OCI-LY7 (cell line): ENCODE data around the gene CLDN1. TPM values are rescaled to one million over a fixed set of nuclear protein-coding genes. Genes with fewer than 3 reads are reported as not detected.

Experiments
- BruUV-seq: library from RNA; stranded (reverse); fragments of 400-500 nt; replicated peaks from 2 replicates; lab custom pipeline; 2021; lab: Mats Ljungman, UMichigan
- CTCF ChIA-PET: fragments of 300-600 bp; sonication (Branson Sonifier 250); formaldehyde crosslinking; loops from one replicate; lab custom pipeline; 2022; ENCODE audit warnings: antibody characterized with exemption; ENCODE audit not compliant: unreplicated experiment; lab: Charles Lee
- POLR2A ChIA-PET: fragments of 300-600 bp; sonication (Branson Sonifier 250); formaldehyde crosslinking; loops from one replicate; lab custom pipeline; 2022; ENCODE audit warnings: antibody characterized with exemption; lab: Charles Lee
- DNase-seq: peaks from one replicate; pipeline ENCODE4 v3.0.0-alpha.2; 2015; ENCODE audit warnings: low spot score
- H2AFZ ChIP-seq: fragments of 200-600 bp; sonication (generic), shearing (Covaris generic); 2 replicates; pipeline ENCODE4 v1.6.1; 2014; ENCODE audit warnings: mild to moderate bottlenecking, antibody characterized with exemption, low read length, moderate library complexity
- H3K27ac ChIP-seq: fragments of 200-600 bp; sonication (generic); 2 replicates; pipeline ENCODE4 v1.5.1; 2014; ENCODE audit warnings: mixed run types, low read depth, mild to moderate bottlenecking, moderate library complexity, low read length, inconsistent platforms; ENCODE audit not compliant: poor library complexity, severe bottlenecking
- H3K36me3 ChIP-seq: fragments of 200-600 bp; sonication (generic); 2 replicates; pipeline ENCODE4 v1.6.1; 2014; ENCODE audit warnings: mild to moderate bottlenecking, antibody characterized with exemption, low read length, moderate library complexity, mixed read lengths; ENCODE audit not compliant: insufficient read depth
- H3K4me1 ChIP-seq: fragments of 200-600 bp; sonication (generic); 2 replicates; pipeline ENCODE4 v1.5.1; 2014; ENCODE audit warnings: mild to moderate bottlenecking, low read length; ENCODE audit not compliant: insufficient read depth, poor library complexity, severe bottlenecking
- H3K4me2 ChIP-seq: fragments of 200-600 bp; sonication (generic); 2 replicates; pipeline ENCODE4 v1.6.1; 2014; ENCODE audit warnings: mild to moderate bottlenecking, low read length
- H3K4me3 ChIP-seq: fragments of 200-600 bp; sonication (generic); 2 replicates; pipeline ENCODE4 v1.5.1; 2014; ENCODE audit warnings: mild to moderate bottlenecking, low read depth, low read length; ENCODE audit not compliant: poor library complexity, severe bottlenecking
- H3K79me2 ChIP-seq: fragments of 200-600 bp; sonication (generic); 2 replicates; pipeline ENCODE4 v1.6.1; 2016; ENCODE audit warnings: low read depth, mild to moderate bottlenecking, low read length, moderate library complexity, mixed read lengths; ENCODE audit not compliant: insufficient read depth
- H3K9me2 ChIP-seq: fragments of 200-600 bp; sonication (generic); 2 replicates; pipeline ENCODE4 v1.6.1; 2016; ENCODE audit warnings: mild to moderate bottlenecking, low read length, mixed read lengths; ENCODE audit not compliant: insufficient read depth
- H3K9me3 ChIP-seq: fragments of 200-600 bp; sonication (generic); 2 replicates; pipeline ENCODE4 v1.6.1; 2014; ENCODE audit warnings: mild to moderate bottlenecking, mixed run types, low read length, mixed read lengths
- H4K20me1 ChIP-seq: fragments of 200-600 bp; sonication (generic); 2 replicates; pipeline ENCODE4 v1.6.1; 2014; ENCODE audit warnings: mild to moderate bottlenecking, antibody characterized with exemption, low read length, moderate library complexity, mixed read lengths; ENCODE audit not compliant: insufficient read depth
- CTCF ChIP-seq: fragments of 200-600 bp; sonication (generic); conservative IDR thresholded peaks from 2 replicates; pipeline ENCODE4 v1.5.1; 2014; ENCODE audit warnings: mild to moderate bottlenecking, antibody characterized with exemption, low read length, moderate library complexity, mixed read lengths
- EZH2phosphoT487 ChIP-seq: fragments of 200-600 bp; sonication (generic); IDR thresholded peaks from 2 replicates; pipeline ENCODE4 v1.6.1; 2018; ENCODE audit warnings: low read depth, borderline replicate concordance, mild to moderate bottlenecking, mixed run types, antibody characterized with exemption, low read length, moderate library complexity, mixed read lengths
- intact Hi-C: fragments of 100-400 bp; cut with micrococcal nuclease; formaldehyde crosslinking; loops from one replicate; pipeline ENCODE4 v1.10.0; 2022; ENCODE audit not compliant: unreplicated experiment
- total RNA-seq, 2 experiments: library from RNA; depleted of rRNA in 1 of 2; stranded (reverse); fragments of >200 nt in 1 of 2; shearing (Covaris generic) in 1 of 2; gene quantifications; 2 replicates each; pipeline ENCODE4 v1.2.3, GENCODE V29; 2014 to 2022

Gene CLDN1
- total RNA-seq, 2 experiments from 2014 or later, result not detected

GRCh38 chr3:190370369-190370768 lies 48.1 kb upstream of the CLDN1 start:
- no peak for TF ChIP-seq EZH2phosphoT487
- TF ChIP-seq CTCF, result no peak

GRCh38 chr3:190369668-190370295 lies 47.5 kb upstream of the CLDN1 start:
- Histone ChIP-seq H3K9me3 (no peaks in the 10 kb centered on the region), H3K36me3 (no peaks in the 10 kb centered on the region), H3K4me3 (no peak overlapping the region), H3K4me2 (no peak overlapping the region), H3K4me1 (no peaks in the 10 kb centered on the region), H4K20me1 (no peaks in the 10 kb centered on the region), H2AFZ (no peak overlapping the region), H3K79me2 (no peaks in the 10 kb centered on the region), H3K9me2 (no peaks in the 10 kb centered on the region), H3K27ac (no peak overlapping the region)
- CTCF ChIA-PET, result no interaction called here
- no peak for DNase-seq
- intact Hi-C loops, result no loop called here
- BruUV-seq, result no TSS peak
- no peak for TF ChIP-seq CTCF
- TF ChIP-seq EZH2phosphoT487, result no peak
- POLR2A ChIA-PET, result interaction anchor here (1.7 kb wide), 1 partner anchor 14 kb away, joined by 5 read pairs; no protein-coding TSS in a partner anchor

More at GRCh38 chr3:190370369-190370768, 48.1 kb upstream of the CLDN1 start:
- H2AFZ ChIP-seq, result no peak overlapping the region
- H4K20me1 ChIP-seq, result no peaks in the 10 kb centered on the region
- ChIA-PET CTCF (no interaction called here), POLR2A (interaction anchor here (1.7 kb wide), 1 partner anchor 14 kb away, joined by 5 read pairs; no protein-coding TSS in a partner anchor)
- intact Hi-C loops, result no loop called here
- H3K4me1 ChIP-seq, result no peaks in the 10 kb centered on the region
- H3K9me2 ChIP-seq, result no peaks in the 10 kb centered on the region
- no peak overlapping the region for H3K4me2 ChIP-seq
- H3K9me3 ChIP-seq, result no peaks in the 10 kb centered on the region
- H3K79me2 ChIP-seq, result no peaks in the 10 kb centered on the region
- H3K4me3 ChIP-seq, result no peak overlapping the region
- no peak for DNase-seq
- no peaks in the 10 kb centered on the region for H3K36me3 ChIP-seq
- no TSS peak for BruUV-seq
- H3K27ac ChIP-seq, result no peak overlapping the region

GRCh38 chr3:190368881-190369280 lies 46.6 kb upstream of the CLDN1 start:
- Histone ChIP-seq H3K9me3 (no peaks in the 10 kb centered on the region), H3K36me3 (no peaks in the 10 kb centered on the region), H3K4me1 (no peaks in the 10 kb centered on the region), H3K27ac (no peak overlapping the region), H3K9me2 (no peaks in the 10 kb centered on the region), H4K20me1 (no peaks in the 10 kb centered on the region), H2AFZ (no peak overlapping the region), H3K4me3 (no peak overlapping the region), H3K79me2 (no peaks in the 10 kb centered on the region), H3K4me2 (no peak overlapping the region)
- ChIA-PET CTCF (no interaction called here), POLR2A (interaction anchor here (1.7 kb wide), 1 partner anchor 15 kb away, joined by 5 read pairs; no protein-coding TSS in a partner anchor)
- TF ChIP-seq CTCF, result no peak
- no peak for TF ChIP-seq EZH2phosphoT487
- BruUV-seq, result no TSS peak
- intact Hi-C loops, result no loop called here
- DNase-seq, result no peak
